PC-3 (cell line): ENCODE results near the gene TSPAN9. TPM values are rescaled to one million over a fixed set of nuclear protein-coding genes. Genes with fewer than 3 reads are reported as not detected.

Experiments used
- ATAC-seq: fragments of 200-7000 bp; cut with Tn5 transposase; 2 replicates; pipeline ENCODE4 v1.9.1; 2020; ENCODE audit warnings: mild to moderate bottlenecking, moderate library complexity
- BruUV-seq: library from RNA; stranded (reverse); fragments of 400-500 nt; replicated peaks from 2 replicates; lab custom pipeline; 2021; lab: Mats Ljungman, UMichigan
- CTCF ChIA-PET: fragments of 300-600 bp; sonication (Branson Sonifier 250); formaldehyde crosslinking; loops from one replicate; lab custom pipeline; 2022; ENCODE audit warnings: antibody characterized with exemption; lab: Charles Lee
- POLR2A ChIA-PET: fragments of 300-600 bp; sonication (Branson Sonifier 250); formaldehyde crosslinking; loops from one replicate; lab custom pipeline; 2022; ENCODE audit warnings: antibody characterized with exemption; ENCODE audit not compliant: unreplicated experiment; lab: Charles Lee
- DNase-seq: peaks from one replicate; pipeline ENCODE4 v3.0.0-alpha.2; 2015
- H2AFZ ChIP-seq: fragments of 300-600 bp; sonication (generic); 2 replicates; pipeline ENCODE4 v1.6.0; 2016; ENCODE audit warnings: antibody characterized with exemption, low read length
- H3F3A ChIP-seq: fragments of 300-600 bp; sonication (generic); one replicate; pipeline ENCODE4 v1.6.0; 2017; ENCODE audit warnings: antibody characterized with exemption, low read length, control low read depth, mild to moderate bottlenecking; ENCODE audit not compliant: unreplicated experiment
- H3K27ac ChIP-seq: fragments of 300-600 bp; sonication (generic); 2 replicates; pipeline ENCODE4 v1.5.1; 2016; ENCODE audit warnings: mild to moderate bottlenecking, low read length
- H3K27me3 ChIP-seq: fragments of 300-600 bp; sonication (generic); 2 replicates; pipeline ENCODE4 v1.6.1; 2016; ENCODE audit warnings: low read length, mixed read lengths
- H3K36me3 ChIP-seq: fragments of 300-600 bp; sonication (generic); 2 replicates; pipeline ENCODE4 v1.6.1; 2016; ENCODE audit warnings: low read depth, mixed run types, low read length, mixed read lengths
- H3K4me1 ChIP-seq: fragments of 300-600 bp; sonication (generic); 2 replicates; pipeline ENCODE4 v1.5.1; 2016; ENCODE audit warnings: low read length; ENCODE audit not compliant: insufficient read depth
- H3K4me2 ChIP-seq: fragments of 300-600 bp; sonication (generic); 2 replicates; pipeline ENCODE4 v1.6.0; 2016; ENCODE audit warnings: low read length
- H3K4me3 ChIP-seq: fragments of 300-600 bp; sonication (generic); 2 replicates; pipeline ENCODE4 v1.5.1; 2016; ENCODE audit warnings: mild to moderate bottlenecking, low read length, mixed read lengths
- H3K79me2 ChIP-seq: fragments of 300-600 bp; sonication (generic); 2 replicates; pipeline ENCODE4 v1.6.1; 2017; ENCODE audit warnings: low read length, mixed read lengths
- H3K9ac ChIP-seq: fragments of 300-600 bp; sonication (generic); 2 replicates; pipeline ENCODE4 v1.6.0; 2016; ENCODE audit warnings: mild to moderate bottlenecking, low read length
- H3K9me2 ChIP-seq: fragments of 300-600 bp; sonication (generic); replicated peaks from 2 replicates; pipeline ENCODE4 v1.6.1; 2016; ENCODE audit warnings: mixed run types, low read length, mixed read lengths
- H3K9me3 ChIP-seq: fragments of 300-600 bp; sonication (generic); 2 replicates; pipeline ENCODE4 v1.6.1; 2016; ENCODE audit warnings: low read length, mixed read lengths
- H4K20me1 ChIP-seq: fragments of 300-600 bp; sonication (generic); 2 replicates; pipeline ENCODE4 v1.6.1; 2016; ENCODE audit warnings: low read length, mixed read lengths
- EZH2 ChIP-seq: fragments of 300-600 bp; sonication (generic); IDR thresholded peaks from one replicate; pipeline ENCODE4 v1.6.1; 2017; ENCODE audit warnings: antibody characterized with exemption, mild to moderate bottlenecking, low read length; ENCODE audit not compliant: unreplicated experiment
- EZH2phosphoT487 ChIP-seq: fragments of 300-600 bp; sonication (generic); IDR thresholded peaks from 2 replicates; pipeline ENCODE4 v1.6.1; 2018; ENCODE audit warnings: mild to moderate bottlenecking, antibody characterized with exemption, low read length, borderline replicate concordance
- intact Hi-C: fragments of 100-400 bp; cut with micrococcal nuclease; formaldehyde crosslinking; loops from 2 replicates; pipeline ENCODE4 v1.9.0; 2023
- total RNA-seq: library from RNA; depleted of rRNA; stranded (reverse); fragments of >200 nt; gene quantifications from 2 replicates; pipeline ENCODE4 v1.2.3, GENCODE V29; 2014
- TF ChIP-seq, protein P1 (sequence below): fragments of 300-600 bp; sonication (generic); conservative IDR thresholded peaks from 2 replicates; pipeline ENCODE4 v1.5.1; 2017; ENCODE audit warnings: antibody characterized with exemption, low read depth, mild to moderate bottlenecking, low read length

Gene TSPAN9
- total RNA-seq, 1 experiment from 2014 or later, result 6.2 TPM

DNA sequence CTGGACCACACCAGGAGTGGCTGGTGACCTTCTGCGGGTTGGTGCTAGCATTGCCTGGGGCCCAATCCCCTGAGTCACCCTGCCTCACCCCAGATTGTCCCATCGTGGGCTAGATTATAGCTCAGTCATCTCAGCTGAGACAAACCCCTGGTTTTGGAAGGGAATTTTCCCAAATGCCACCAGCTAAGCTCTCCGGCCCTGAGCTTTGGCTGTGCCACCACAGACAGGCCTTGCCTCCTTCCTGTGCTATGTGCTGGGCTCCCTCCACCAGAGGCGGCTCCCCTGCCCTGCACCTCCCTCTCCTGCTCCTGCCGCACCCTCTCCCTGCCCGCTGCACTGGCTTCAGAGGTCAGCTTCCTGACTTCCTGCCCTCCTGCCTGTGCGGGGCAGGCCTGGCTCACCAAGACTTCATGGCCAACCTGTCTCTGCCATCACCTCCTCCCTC lies 196.3 kb downstream of the TSPAN9 start:
- peak overlapping the region; percentile 18; the same call in 1 of the 2 replicates for H3K27ac ChIP-seq
- no peak overlapping the region for H3K9ac ChIP-seq
- no peak overlapping the region for H3K4me3 ChIP-seq
- no peaks in the 10 kb centered on the region for H3K36me3 ChIP-seq
- POLR2A ChIA-PET, result no interaction called here
- TF ChIP-seq EZH2phosphoT487 (no peak), EZH2 (no peak)
- TF ChIP-seq, protein P1, sequence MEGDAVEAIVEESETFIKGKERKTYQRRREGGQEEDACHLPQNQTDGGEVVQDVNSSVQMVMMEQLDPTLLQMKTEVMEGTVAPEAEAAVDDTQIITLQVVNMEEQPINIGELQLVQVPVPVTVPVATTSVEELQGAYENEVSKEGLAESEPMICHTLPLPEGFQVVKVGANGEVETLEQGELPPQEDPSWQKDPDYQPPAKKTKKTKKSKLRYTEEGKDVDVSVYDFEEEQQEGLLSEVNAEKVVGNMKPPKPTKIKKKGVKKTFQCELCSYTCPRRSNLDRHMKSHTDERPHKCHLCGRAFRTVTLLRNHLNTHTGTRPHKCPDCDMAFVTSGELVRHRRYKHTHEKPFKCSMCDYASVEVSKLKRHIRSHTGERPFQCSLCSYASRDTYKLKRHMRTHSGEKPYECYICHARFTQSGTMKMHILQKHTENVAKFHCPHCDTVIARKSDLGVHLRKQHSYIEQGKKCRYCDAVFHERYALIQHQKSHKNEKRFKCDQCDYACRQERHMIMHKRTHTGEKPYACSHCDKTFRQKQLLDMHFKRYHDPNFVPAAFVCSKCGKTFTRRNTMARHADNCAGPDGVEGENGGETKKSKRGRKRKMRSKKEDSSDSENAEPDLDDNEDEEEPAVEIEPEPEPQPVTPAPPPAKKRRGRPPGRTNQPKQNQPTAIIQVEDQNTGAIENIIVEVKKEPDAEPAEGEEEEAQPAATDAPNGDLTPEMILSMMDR, result no peak
- BruUV-seq, result no TSS peak
- CTCF ChIA-PET, result interaction anchor here (0.6 to 0.9 kb wide), 2 partner anchors 79 to 138 kb away, joined by 4 to 5 read pairs; no protein-coding TSS in a partner anchor
- H3K4me2 ChIP-seq, result peak overlapping the region; percentile 34; the same call in 1 of the 2 replicates
- no peaks in the 10 kb centered on the region for H4K20me1 ChIP-seq
- H3K9me2 ChIP-seq, result no peaks in the 10 kb centered on the region
- peak overlapping the region; percentile 34; the same call in 1 of the 2 replicates for H2AFZ ChIP-seq
- peaks cover 13% of the 10 kb centered on the region for H3K4me1 ChIP-seq
- ATAC-seq (peak; percentile 78), DNase-seq (peak; percentile 67)
- H3K79me2 ChIP-seq, result no peaks in the 10 kb centered on the region
- H3F3A ChIP-seq, result no peaks in the 10 kb centered on the region
- no peaks in the 10 kb centered on the region for H3K9me3 ChIP-seq
- H3K27me3 ChIP-seq, result no peaks in the 10 kb centered on the region
- intact Hi-C loops, result loop anchor here (10.0 kb wide), 1 partner anchor 69 kb away; no protein-coding TSS in a partner anchor

- Histone ChIP-seq H3K79me2 (no peaks in the 10 kb centered on the region), H3K9me2 (no peaks in the 10 kb centered on the region), H2AFZ (no peak overlapping the region), H3K27ac (no peak overlapping the region), H3K36me3 (no peaks in the 10 kb centered on the region), H3K4me2 (no peak overlapping the region), H3K4me1 (peaks cover 13% of the 10 kb centered on the region), H4K20me1 (no peaks in the 10 kb centered on the region), H3K9ac (no peak overlapping the region), H3K27me3 (no peaks in the 10 kb centered on the region), H3K4me3 (no peak overlapping the region), H3F3A (no peaks in the 10 kb centered on the region), H3K9me3 (no peaks in the 10 kb centered on the region)
- ChIA-PET POLR2A (no interaction called here), CTCF (interaction anchor here (0.6 to 1.3 kb wide), 2 partner anchors 93 to 106 kb away, joined by 4 read pairs; no protein-coding TSS in a partner anchor)
- BruUV-seq, result no TSS peak
- no peak for ATAC-seq
- no peak for DNase-seq
- intact Hi-C loops, result loop anchor here (1.0 to 10.0 kb wide), 2 partner anchors 70 to 139 kb away; no protein-coding TSS in a partner anchor
- no peak for TF ChIP-seq EZH2phosphoT487
- TF ChIP-seq, protein P1, result no peak
- TF ChIP-seq EZH2, result no peak
Observed at GRCh38 chr12:3274664-3275063, 197.5 kb downstream of the TSPAN9 start.
